HepG2 (cell line): ENCODE data around the gene MAPK11. TPM values are rescaled to one million over a fixed set of nuclear protein-coding genes. Genes with fewer than 3 reads are reported as not detected.
"Not testable (repeated sequence)": the region's sequence is repeated elsewhere in the genome, so short reads cannot be mapped to it uniquely, and the experiment has no call there.

Source experiments
- ATAC-seq: fragments of 200-7000 bp; cut with Tn5 transposase; 3 replicates; pipeline ENCODE4 v1.9.1; 2020; ENCODE audit warnings: mild to moderate bottlenecking, moderate library complexity
- BruUV-seq: library from RNA; stranded (reverse); fragments of 400-500 nt; replicated peaks from 2 replicates; lab custom pipeline; 2021; lab: Mats Ljungman, UMichigan
- CTCF ChIA-PET: fragments of 300-600 bp; formaldehyde crosslinking; extraction: SDS; loops from one replicate; lab custom pipeline; 2021; ENCODE audit warnings: low total read pairs, inconsistent platforms, low intra/inter-chr PET ratio; lab: Yijun Ruan, JAX
- POLR2A ChIA-PET: fragments of 350-600 bp; sonication (Branson Sonifier 250); formaldehyde crosslinking; loops from one replicate; lab custom pipeline; 2020; ENCODE audit warnings: antibody characterized with exemption, inconsistent platforms; lab: Yijun Ruan, JAX
- DNase-seq: peaks from one replicate; pipeline ENCODE4 v3.0.0-alpha.2; 2015; ENCODE audit warnings: low spot score
- FAIRE-seq: peaks from 3 replicates; lab custom pipeline; 2011; peaks lifted over from hg19 to GRCh38; lab: Jason Lieb, UNC
- H2AFZ ChIP-seq: one replicate; pipeline ENCODE4 v1.6.1; 2011; ENCODE audit warnings: low read length, inconsistent platforms
- H3K27ac ChIP-seq: fragments of 300-600 bp; 3 replicates; pipeline ENCODE4 v1.8.0; 2011; ENCODE audit warnings: mixed run types, mild to moderate bottlenecking, mixed read lengths, low read length, inconsistent platforms; ENCODE audit not compliant: insufficient read depth; ENCODE audit errors: extremely low read length
- H3K27me3 ChIP-seq, 2 experiments: fragments of 200-600 bp in 1 of 2; 2 replicates in 1 of 2; 3 replicates in 1 of 2; pipeline versions ENCODE4 v1.6.0 to v1.8.0; 2011; ENCODE audit warnings: low read length in 2 of 2, mild to moderate bottlenecking in 2 of 2, moderate library complexity in 2 of 2, inconsistent platforms in 1 of 2; ENCODE audit not compliant: insufficient read depth in 2 of 2, control insufficient read depth in 1 of 2
- H3K36me3 ChIP-seq, 2 experiments: fragments of 200-600 bp in 1 of 2; replicated peaks in 1 of 2; 2 replicates in 1 of 2; 3 replicates in 1 of 2; pipeline versions ENCODE4 v1.5.1 to v1.8.0; 2011; ENCODE audit warnings: low read length in 2 of 2, inconsistent platforms in 1 of 2; ENCODE audit not compliant: insufficient read depth in 2 of 2, control insufficient read depth in 1 of 2
- H3K4me1 ChIP-seq: 2 replicates; pipeline ENCODE4 v1.5.1; 2012; ENCODE audit warnings: low read length, inconsistent platforms; ENCODE audit not compliant: insufficient read depth
- H3K4me2 ChIP-seq: 2 replicates; pipeline ENCODE4 v1.6.0; 2011; ENCODE audit warnings: low read depth, low read length, inconsistent platforms
- H3K4me3 ChIP-seq, 3 experiments: fragments of 200-600 bp in 1 of 3; sonication (generic), shearing (Covaris generic) in 1 of 3; replicated peaks in 1 of 3; 2 replicates each; pipeline ENCODE4 v1.5.1; 2011 to 2016; ENCODE audit warnings: low read length in 3 of 3, inconsistent platforms in 2 of 3, low read depth in 2 of 3, mild to moderate bottlenecking in 2 of 3, control low read depth in 1 of 3, mixed read lengths in 1 of 3; ENCODE audit not compliant: insufficient read depth in 1 of 3
- H3K79me2 ChIP-seq: one replicate; pipeline ENCODE4 v1.6.1; 2011; ENCODE audit warnings: low read length, inconsistent platforms; ENCODE audit not compliant: insufficient read depth
- H3K9ac ChIP-seq: 2 replicates; pipeline ENCODE4 v1.6.0; 2011; ENCODE audit warnings: mild to moderate bottlenecking, low read depth, low read length, inconsistent platforms; ENCODE audit not compliant: insufficient read depth
- H3K9me3 ChIP-seq: 2 replicates; pipeline ENCODE4 v1.5.1; 2012; ENCODE audit warnings: mild to moderate bottlenecking, low read length
- H4K20me1 ChIP-seq: 2 replicates; pipeline ENCODE4 v1.6.0; 2011; ENCODE audit warnings: inconsistent platforms, mild to moderate bottlenecking, low read length, moderate library complexity; ENCODE audit not compliant: insufficient read depth
- STAG1 ChIP-seq: sonication (generic); formaldehyde crosslinking; IDR thresholded peaks from 2 replicates; pipeline ENCODE4 v1.4.0; 2020; ENCODE audit warnings: missing genetic modification reagents
- ZBTB33 ChIP-seq: sonication (generic); formaldehyde crosslinking; IDR thresholded peaks from 2 replicates; pipeline ENCODE4 v1.4.0; 2020; ENCODE audit warnings: missing genetic modification reagents
- WGBS: methylation state at CpG from one replicate; pipeline ENCODE4 v1.1.6; 2017; ENCODE audit warnings: low lambda C conversion rate; 5-methylcytosine and 5-hydroxymethylcytosine counted together
- in situ Hi-C: cut with HindIII; loops from 2 replicates; pipeline ENCODE4 v1.10.0; 2017; ENCODE audit warnings: low pct_unique_long_range_greater_than_20kb; ENCODE audit not compliant: extremely low pct_ligation_motif_present
- intact Hi-C: fragments of 100-400 bp; cut with micrococcal nuclease; formaldehyde crosslinking; loops from one replicate; pipeline ENCODE4 v1.10.0; 2022; ENCODE audit not compliant: unreplicated experiment
- polyA plus RNA-seq, 8 experiments: library from polyadenylated mRNA; depleted of rRNA in 3 of 8; stranded (reverse) in 7 of 8; unstranded in 1 of 8; fragments of >200 nt; fragmentation: Illumina TruSeq in 4 of 8; extraction: Trizol in 4 of 8; gene quantifications; 2 replicates each; pipeline versions ENCODE4 v1.2.1 to v1.2.3, GENCODE V29; 2011 to 2016; ENCODE audit warnings: low read depth in 4 of 8, missing spikeins in 1 of 8, mixed read lengths in 1 of 8; ENCODE audit not compliant: insufficient read depth in 1 of 8
- total RNA-seq, 5 experiments: library from RNA; depleted of rRNA; stranded (reverse); fragments of >200 nt; fragmentation: Illumina TruSeq; extraction: Trizol; gene quantifications; 2 replicates each; pipeline ENCODE4 v1.2.3, GENCODE V29; 2016; ENCODE audit warnings: low read depth in 1 of 5
- TF ChIP-seq, protein P1 (sequence below): sonication (generic); formaldehyde crosslinking; IDR thresholded peaks from 2 replicates; pipeline ENCODE4 v1.5.0; 2020; ENCODE audit warnings: mild to moderate bottlenecking, missing genetic modification reagents, moderate library complexity

MAPK11 gene
- total and polyA plus RNA-seq, 2 of the 13 experiments (the other 11 are each of a cell fraction or from before 2014, with no cell fraction given) = 0.15 to 0.17 TPM

DNA sequence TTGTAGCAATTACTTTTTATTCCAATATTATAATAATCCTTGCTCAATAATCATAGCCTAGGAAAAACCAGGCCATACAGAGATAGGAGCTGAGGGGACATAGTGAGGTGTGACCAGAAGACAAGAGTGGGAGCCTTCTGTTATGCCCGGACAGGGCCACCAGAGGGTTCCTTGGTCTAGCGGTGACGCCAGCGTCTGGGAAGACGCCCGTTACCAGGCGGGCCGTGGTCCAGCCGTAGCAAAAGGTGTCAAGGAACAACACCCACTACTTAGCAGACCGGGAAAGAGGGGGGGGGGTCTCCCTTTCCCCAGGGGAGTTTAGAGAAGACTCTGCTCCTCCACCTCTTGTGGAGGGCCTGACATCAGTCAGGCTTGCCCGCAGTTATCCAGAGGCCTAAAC, 3.2 kb upstream of the MAPK11 start:
- H2AFZ ChIP-seq, H3K9ac ChIP-seq, FAIRE-seq, POLR2A ChIA-PET, in situ Hi-C loops, intact Hi-C loops, H3K27ac ChIP-seq, H3K9me3 ChIP-seq, H4K20me1 ChIP-seq, ATAC-seq, DNase-seq, H3K4me2 ChIP-seq, H3K4me3 ChIP-seq, H3K79me2 ChIP-seq, BruUV-seq: not testable (repeated sequence)
- Histone ChIP-seq H3K36me3 (peaks cover 10% of the 10 kb centered on the region in 2 experiments; a peak in 3 of 5 replicates), H3K27me3 (peaks cover 9 to 26% of the 10 kb centered on the region in 2 experiments), H3K4me1 (peaks cover 33% of the 10 kb centered on the region)
- TF ChIP-seq STAG1 (CRISPR knock-in tag) (peak; percentile 21; the same call in 1 of the 2 replicates), ZBTB33 (peak; percentile 37; the same call in 1 of the 2 replicates)
- TF ChIP-seq, protein P1, sequence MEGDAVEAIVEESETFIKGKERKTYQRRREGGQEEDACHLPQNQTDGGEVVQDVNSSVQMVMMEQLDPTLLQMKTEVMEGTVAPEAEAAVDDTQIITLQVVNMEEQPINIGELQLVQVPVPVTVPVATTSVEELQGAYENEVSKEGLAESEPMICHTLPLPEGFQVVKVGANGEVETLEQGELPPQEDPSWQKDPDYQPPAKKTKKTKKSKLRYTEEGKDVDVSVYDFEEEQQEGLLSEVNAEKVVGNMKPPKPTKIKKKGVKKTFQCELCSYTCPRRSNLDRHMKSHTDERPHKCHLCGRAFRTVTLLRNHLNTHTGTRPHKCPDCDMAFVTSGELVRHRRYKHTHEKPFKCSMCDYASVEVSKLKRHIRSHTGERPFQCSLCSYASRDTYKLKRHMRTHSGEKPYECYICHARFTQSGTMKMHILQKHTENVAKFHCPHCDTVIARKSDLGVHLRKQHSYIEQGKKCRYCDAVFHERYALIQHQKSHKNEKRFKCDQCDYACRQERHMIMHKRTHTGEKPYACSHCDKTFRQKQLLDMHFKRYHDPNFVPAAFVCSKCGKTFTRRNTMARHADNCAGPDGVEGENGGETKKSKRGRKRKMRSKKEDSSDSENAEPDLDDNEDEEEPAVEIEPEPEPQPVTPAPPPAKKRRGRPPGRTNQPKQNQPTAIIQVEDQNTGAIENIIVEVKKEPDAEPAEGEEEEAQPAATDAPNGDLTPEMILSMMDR = peak; percentile 30; the same call in 1 of the 2 replicates
- WGBS = 100% methylated on average over 1 of the region's 11 CpGs
- CTCF ChIA-PET = interaction anchor here (1.1 to 4.2 kb wide), 2 partner anchors 22 to 69 kb away, joined by 3 to 125 read pairs; partner anchors contain the start of genes HDAC10 and PPP6R2
